ENCODE results near the gene PARVB.

PARVB gene

DNA sequence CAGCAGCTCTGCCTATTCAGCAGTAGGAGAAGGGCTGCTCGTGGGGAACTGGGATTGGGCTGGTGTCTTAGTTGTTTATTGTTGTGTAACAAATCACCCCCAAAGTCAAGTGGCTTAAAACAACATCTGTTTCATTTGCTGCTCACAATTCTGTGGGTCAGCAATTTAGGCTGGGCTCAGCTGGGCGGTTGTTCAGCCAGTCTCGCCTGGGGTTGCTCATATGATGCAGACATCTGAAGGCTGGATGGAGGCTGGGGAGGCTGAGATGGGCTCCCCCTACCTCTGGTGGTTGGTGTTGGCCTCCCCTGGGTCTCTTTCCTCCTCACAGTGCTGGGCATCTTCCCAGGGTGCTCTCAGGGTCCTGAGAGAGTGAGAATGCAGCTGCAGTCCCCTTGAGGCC, 113.3 kb downstream of the PARVB start:
- TF ChIP-seq, protein P1, sequence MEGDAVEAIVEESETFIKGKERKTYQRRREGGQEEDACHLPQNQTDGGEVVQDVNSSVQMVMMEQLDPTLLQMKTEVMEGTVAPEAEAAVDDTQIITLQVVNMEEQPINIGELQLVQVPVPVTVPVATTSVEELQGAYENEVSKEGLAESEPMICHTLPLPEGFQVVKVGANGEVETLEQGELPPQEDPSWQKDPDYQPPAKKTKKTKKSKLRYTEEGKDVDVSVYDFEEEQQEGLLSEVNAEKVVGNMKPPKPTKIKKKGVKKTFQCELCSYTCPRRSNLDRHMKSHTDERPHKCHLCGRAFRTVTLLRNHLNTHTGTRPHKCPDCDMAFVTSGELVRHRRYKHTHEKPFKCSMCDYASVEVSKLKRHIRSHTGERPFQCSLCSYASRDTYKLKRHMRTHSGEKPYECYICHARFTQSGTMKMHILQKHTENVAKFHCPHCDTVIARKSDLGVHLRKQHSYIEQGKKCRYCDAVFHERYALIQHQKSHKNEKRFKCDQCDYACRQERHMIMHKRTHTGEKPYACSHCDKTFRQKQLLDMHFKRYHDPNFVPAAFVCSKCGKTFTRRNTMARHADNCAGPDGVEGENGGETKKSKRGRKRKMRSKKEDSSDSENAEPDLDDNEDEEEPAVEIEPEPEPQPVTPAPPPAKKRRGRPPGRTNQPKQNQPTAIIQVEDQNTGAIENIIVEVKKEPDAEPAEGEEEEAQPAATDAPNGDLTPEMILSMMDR (IDR thresholded peaks at IDR 0.05; ENCODE audit: low read depth, low read length) = no peak
- no peak for DNase-seq (ENCODE audit: low read depth, low spot score)
- no peak overlapping the region for H3K4me3 ChIP-seq (ENCODE audit: low read depth, low read length)
- in situ Hi-C loops (cut with HindIII; ENCODE audit: low sequenced_read_pairs) = no loop called here

DNA sequence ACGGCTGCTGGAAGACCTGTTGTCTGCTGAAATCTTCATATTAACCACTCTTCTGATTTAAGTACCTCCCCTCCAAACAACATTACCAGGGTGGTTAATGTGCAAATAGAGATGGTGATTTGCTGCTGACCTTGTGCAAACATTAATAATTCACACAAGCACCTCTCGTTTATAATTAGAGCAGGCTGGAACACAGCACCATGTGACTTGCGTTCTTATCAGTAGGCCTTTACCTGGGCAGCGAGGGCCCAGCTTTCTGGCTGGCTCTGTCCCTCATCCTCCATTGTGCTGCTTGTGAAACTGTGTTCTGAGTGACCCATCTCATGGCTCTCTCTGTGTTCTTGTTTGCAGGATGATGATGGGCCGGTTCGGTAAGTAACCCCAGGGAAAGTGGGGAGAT, 115.7 kb downstream of the PARVB start:
- TF ChIP-seq, protein P1 (IDR thresholded peaks at IDR 0.05; ENCODE audit: low read depth, low read length) = no peak
- H3K4me3 ChIP-seq (ENCODE audit: low read depth, low read length) = no peak overlapping the region
- DNase-seq (ENCODE audit: low read depth, low spot score) = no peak
- in situ Hi-C loops (cut with HindIII; ENCODE audit: low sequenced_read_pairs) = no loop called here

DNA sequence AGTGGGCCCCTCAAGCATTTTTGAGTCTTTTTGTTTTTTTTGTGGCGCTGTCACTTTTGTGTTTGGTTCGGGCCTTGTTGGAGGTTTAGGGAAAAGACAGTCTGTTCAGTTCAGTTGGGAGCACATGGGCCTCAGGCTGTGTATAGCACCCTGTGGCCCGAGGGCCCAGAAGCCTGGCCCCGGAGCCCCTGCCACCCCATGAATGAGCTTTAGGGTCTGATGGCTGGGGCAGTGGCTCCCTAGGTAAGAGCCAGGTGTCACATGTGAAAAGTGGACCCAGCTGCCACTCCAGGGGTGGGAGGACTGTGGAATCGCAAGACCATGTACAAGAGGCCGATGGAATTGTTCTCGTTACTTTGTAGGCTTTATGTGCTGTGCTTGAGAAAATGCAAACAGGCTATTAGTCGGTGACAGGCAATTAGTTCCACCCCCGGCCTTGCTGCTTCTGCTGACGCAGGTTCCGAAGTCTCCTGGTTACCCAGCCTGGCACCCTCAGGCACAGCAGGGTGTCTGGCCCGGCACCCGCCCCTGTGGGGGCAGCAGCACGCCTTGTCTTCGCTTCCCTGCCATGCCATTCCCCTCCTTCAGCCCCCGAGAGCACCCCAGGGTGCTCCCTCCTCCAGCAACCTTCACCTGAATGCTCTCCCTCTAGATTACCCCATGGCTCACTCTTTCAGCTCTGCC, 118.5 kb downstream of the PARVB start:
- no peak for DNase-seq (ENCODE audit: low read depth, low spot score)
- in situ Hi-C loops (cut with HindIII; ENCODE audit: low sequenced_read_pairs) = no loop called here
- TF ChIP-seq, protein P1 (IDR thresholded peaks at IDR 0.05; ENCODE audit: low read depth, low read length) = no peak
- H3K4me3 ChIP-seq (ENCODE audit: low read depth, low read length) = no peak overlapping the region

GRCh38 chr22:44143105-44143474, 119.0 kb downstream of the PARVB start:
- no peak for DNase-seq (ENCODE audit: low read depth, low spot score)
- in situ Hi-C loops (cut with HindIII; ENCODE audit: low sequenced_read_pairs) = no loop called here
- H3K4me3 ChIP-seq (ENCODE audit: low read depth, low read length) = no peak overlapping the region
- TF ChIP-seq, protein P1 (IDR thresholded peaks at IDR 0.05; ENCODE audit: low read depth, low read length) = no peak

- DNase-seq (ENCODE audit: low read depth, low spot score) = no peak
- in situ Hi-C loops (cut with HindIII; ENCODE audit: low sequenced_read_pairs) = no loop called here
- no peak overlapping the region for H3K4me3 ChIP-seq (ENCODE audit: low read depth, low read length)
- TF ChIP-seq, protein P1 (IDR thresholded peaks at IDR 0.05; ENCODE audit: low read depth, low read length) = no peak
These were observed 119.5 kb downstream of the PARVB start for GRCh38 chr22:44143579-44143978.

DNA sequence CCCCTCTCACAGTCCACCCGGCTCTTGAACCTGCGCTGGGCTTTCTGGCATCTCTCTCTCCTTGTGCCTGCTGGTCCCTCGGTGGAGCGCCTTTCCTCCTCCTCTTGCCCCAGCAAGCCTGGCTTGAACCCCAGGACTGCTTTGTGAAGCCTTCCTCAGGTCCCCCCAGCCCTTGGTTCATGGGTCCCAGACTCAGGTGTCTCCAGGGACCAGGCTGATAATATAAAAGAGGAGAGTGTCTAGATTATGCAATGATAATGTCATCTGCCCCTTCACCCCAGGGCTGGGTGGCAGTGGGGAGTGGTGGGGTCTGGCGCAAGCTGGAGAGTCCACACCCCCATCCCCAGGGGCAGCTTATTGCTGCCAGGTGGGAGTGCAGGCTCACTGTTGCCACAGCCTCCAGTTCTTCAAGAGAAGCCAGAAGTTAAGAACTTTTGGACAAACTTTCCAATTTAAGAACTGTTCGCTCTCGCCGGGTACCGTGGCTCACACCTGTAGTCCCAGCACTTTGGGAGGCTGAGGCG, 120.0 kb downstream of the PARVB start:
- no peak for DNase-seq (ENCODE audit: low read depth, low spot score)
- TF ChIP-seq, protein P1 (IDR thresholded peaks at IDR 0.05; ENCODE audit: low read depth, low read length) = no peak
- in situ Hi-C loops (cut with HindIII; ENCODE audit: low sequenced_read_pairs) = no loop called here
- H3K4me3 ChIP-seq (ENCODE audit: low read depth, low read length) = no peak overlapping the region

Data from astrocyte of the spinal cord (primary cell).